ENCODE data around the gene HSPA1B.

The HSPA1B gene

DNA sequence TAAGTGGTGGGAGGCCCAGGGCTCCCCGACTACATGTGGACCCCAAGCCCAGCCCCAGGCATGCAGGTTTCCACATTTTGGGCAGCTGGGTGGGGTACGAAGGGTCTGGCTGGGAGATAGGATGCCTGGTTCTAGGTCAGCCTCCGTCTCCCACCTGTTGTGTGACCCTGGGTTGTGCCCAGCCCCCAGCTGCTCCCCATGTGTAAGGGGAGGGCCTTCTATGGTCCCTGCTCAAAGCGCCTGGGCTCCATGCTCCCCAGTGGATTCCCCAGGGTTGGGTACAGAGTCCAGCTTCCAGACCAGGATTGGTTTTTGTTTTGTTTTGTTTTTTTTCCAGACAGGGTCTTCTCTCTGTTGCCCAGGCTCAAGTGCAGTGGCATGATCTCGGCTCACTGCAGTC is 49.3 kb upstream of the HSPA1B start:
- H3K27ac ChIP-seq (ENCODE audit: extremely low read depth, low read depth, low read length), result no peak overlapping the region
- peaks cover 2 to 51% of the 10 kb centered on the region in 2 experiments; a peak in 2 of 3 replicates for H3K36me3 ChIP-seq (ENCODE audit: control insufficient read depth in 2 of 2, insufficient read depth in 1 of 2, low read length in 2 of 2)
- ChIA-PET POLR2A (interaction anchor here (0.6 to 3.3 kb wide), 11 partner anchors 10 to 353 kb away, joined by 3 to 38 read pairs (median 4); partner anchors contain the start of genes DDAH2, HSPA1A, HSPA1B and HSPA1L), CTCF (interaction anchor here (0.6 to 7.5 kb wide), 6 partner anchors 9 to 174 kb away, joined by 3 to 50 read pairs (median 5); partner anchors contain the start of genes LSM2 and VARS1)
- TF ChIP-seq GLIS2 (tag by site-specific recombination; IDR thresholded peaks at IDR 0.05) (peak; percentile 10; the same call in 1 of the 2 replicates), ZNF776 (tag by site-specific recombination; IDR thresholded peaks at IDR 0.05; ENCODE audit: borderline replicate concordance) (no peak), SCRT2 (tag by site-specific recombination; IDR thresholded peaks at IDR 0.05) (peak; percentile 61), ZNF248 (tag by site-specific recombination; IDR thresholded peaks at IDR 0.05) (no peak), MZF1 (tag by site-specific recombination; IDR thresholded peaks at IDR 0.05; ENCODE audit: borderline replicate concordance) (no peak), HOXC10 (CRISPR knock-in tag; IDR thresholded peaks at IDR 0.05) (no peak), ZNF19 (tag by site-specific recombination; IDR thresholded peaks at IDR 0.05; ENCODE audit: low read depth) (no peak), ZNF214 (tag by site-specific recombination; IDR thresholded peaks at IDR 0.05; ENCODE audit: borderline replicate concordance) (no peak), ZNF623 (tag by site-specific recombination; IDR thresholded peaks at IDR 0.05) (no peak), YY2 (tag by site-specific recombination; IDR thresholded peaks at IDR 0.05) (no peak), ZNF48 (tag by site-specific recombination; IDR thresholded peaks at IDR 0.05) (no peak), ZNF433 (tag by site-specific recombination; IDR thresholded peaks at IDR 0.05; ENCODE audit: low read depth) (no peak), ZNF549 (tag by site-specific recombination; IDR thresholded peaks at IDR 0.05) (no peak), ZNF157 (tag by site-specific recombination; IDR thresholded peaks at IDR 0.05) (no peak)
- TF ChIP-seq, protein P1, sequence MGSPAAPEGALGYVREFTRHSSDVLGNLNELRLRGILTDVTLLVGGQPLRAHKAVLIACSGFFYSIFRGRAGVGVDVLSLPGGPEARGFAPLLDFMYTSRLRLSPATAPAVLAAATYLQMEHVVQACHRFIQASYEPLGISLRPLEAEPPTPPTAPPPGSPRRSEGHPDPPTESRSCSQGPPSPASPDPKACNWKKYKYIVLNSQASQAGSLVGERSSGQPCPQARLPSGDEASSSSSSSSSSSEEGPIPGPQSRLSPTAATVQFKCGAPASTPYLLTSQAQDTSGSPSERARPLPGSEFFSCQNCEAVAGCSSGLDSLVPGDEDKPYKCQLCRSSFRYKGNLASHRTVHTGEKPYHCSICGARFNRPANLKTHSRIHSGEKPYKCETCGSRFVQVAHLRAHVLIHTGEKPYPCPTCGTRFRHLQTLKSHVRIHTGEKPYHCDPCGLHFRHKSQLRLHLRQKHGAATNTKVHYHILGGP (tag by site-specific recombination; IDR thresholded peaks at IDR 0.05), result no peak
- H3K9me3 ChIP-seq (ENCODE audit: control insufficient read depth, insufficient read depth, low read depth, low read length), result no peaks in the 10 kb centered on the region
- H3K4me3 ChIP-seq (ENCODE audit: low read depth, low read length), result no peak overlapping the region
- H3K4me1 ChIP-seq (ENCODE audit: control insufficient read depth, insufficient read depth, low read length), result peaks cover 4% of the 10 kb centered on the region

DNA sequence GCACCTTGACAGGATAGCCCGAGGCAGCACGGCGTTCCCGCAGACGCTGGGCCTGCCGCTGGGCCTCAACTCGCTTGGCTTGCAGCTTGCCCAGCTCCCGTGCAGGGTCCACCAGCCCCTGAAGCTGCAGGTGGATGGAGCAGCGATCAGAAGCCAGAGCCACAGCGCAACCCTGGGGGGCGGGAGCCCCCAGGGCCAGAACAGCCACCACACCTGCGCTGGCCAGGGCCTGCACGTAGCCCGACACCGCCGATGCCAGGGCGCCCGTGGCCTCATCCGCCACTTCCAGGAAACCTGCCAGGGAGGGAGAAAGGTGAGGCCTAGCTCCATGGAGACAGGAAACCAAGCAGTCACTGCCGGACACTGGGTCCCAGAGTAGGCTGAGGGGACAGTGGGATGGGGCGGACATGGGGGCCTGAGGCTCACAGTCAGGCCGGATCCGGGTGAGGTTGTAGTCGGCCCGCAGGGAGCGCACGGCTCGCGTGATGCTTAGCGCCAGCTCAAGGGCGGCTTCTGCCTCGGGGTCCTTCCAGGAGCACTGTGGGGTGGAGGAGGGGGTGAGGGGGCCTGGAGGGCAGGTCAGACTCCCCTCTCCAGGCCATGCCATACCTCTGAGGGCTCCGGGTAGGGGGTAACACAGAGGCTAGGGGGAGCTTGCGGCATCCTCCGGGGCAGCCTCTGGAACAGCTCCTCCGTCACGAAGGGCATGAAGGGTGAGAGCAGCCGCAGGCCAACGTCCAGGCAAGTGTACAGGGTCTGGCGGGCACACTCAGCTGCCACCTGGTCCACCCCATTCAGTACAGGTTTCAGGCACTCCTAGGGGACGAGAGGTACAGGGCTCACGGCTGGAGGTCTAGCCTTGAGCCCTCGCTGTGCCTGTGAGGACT is 48.3 kb upstream of the HSPA1B start:
- Histone ChIP-seq H3K4me3 (ENCODE audit: low read depth, low read length) (no peak overlapping the region), H3K27ac (ENCODE audit: extremely low read depth, low read depth, low read length) (no peak overlapping the region), H3K9me3 (ENCODE audit: control insufficient read depth, insufficient read depth, low read depth, low read length) (no peaks in the 10 kb centered on the region), H3K4me1 (ENCODE audit: control insufficient read depth, insufficient read depth, low read length) (peaks cover 4% of the 10 kb centered on the region), H3K36me3 (ENCODE audit: control insufficient read depth in 2 of 2, insufficient read depth in 1 of 2, low read length in 2 of 2) (peaks cover 3 to 57% of the 10 kb centered on the region in 2 experiments; a peak in 2 of 3 replicates)
- CTCF ChIA-PET, result interaction anchor here (0.6 to 7.5 kb wide), 5 partner anchors 10 to 34 kb away, joined by 3 to 50 read pairs (median 5); partner anchors contain the start of genes LSM2 and SAPCD1
- POLR2A ChIA-PET, result interaction anchor here (0.9 to 3.3 kb wide), 5 partner anchors 9 to 84 kb away, joined by 3 to 38 read pairs (median 9); partner anchors contain the start of genes HSPA1B, LSM2, NEU1 and VARS1
- TF ChIP-seq ZNF600 (tag by site-specific recombination; IDR thresholded peaks at IDR 0.05) (0 out of 2 replicates have a peak, but pooled peaks have one; percentile 28), ZBTB7A (tag by site-specific recombination; IDR thresholded peaks at IDR 0.05; ENCODE audit: low read depth) (no peak)

DNA sequence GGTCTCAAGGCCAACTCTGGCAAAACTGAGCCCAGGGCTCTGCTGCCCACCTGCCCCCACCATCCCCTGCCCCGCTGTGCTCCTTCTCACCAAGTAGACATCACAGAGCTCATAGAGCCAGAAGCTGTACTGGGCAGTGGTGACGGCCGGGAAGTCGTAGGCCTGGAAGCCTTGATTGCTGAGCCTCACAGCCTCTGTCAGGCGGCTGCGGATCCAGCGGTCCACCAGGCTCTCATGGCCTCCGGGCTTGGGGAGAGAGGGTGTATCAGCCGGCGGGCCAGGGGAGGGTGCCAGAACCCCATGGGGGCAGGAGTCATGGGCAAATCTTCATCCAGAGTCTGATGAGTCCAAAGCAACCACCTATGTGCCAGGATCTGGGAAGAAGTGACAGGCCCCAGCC is 47.6 kb upstream of the HSPA1B start:
- Histone ChIP-seq H3K4me3 (ENCODE audit: low read depth, low read length) (no peak overlapping the region), H3K9me3 (ENCODE audit: control insufficient read depth, insufficient read depth, low read depth, low read length) (no peaks in the 10 kb centered on the region), H3K36me3 (ENCODE audit: control insufficient read depth in 2 of 2, insufficient read depth in 1 of 2, low read length in 2 of 2) (peaks cover 3 to 64% of the 10 kb centered on the region in 2 experiments; a peak in 2 of 3 replicates), H3K27ac (ENCODE audit: extremely low read depth, low read depth, low read length) (no peak overlapping the region), H3K4me1 (ENCODE audit: control insufficient read depth, insufficient read depth, low read length) (peaks cover 4% of the 10 kb centered on the region)
- POLR2A ChIA-PET, result interaction anchor here (0.6 to 2.4 kb wide), 4 partner anchors 27 to 233 kb away, joined by 3 to 17 read pairs (median 3); partner anchors contain the start of genes HSPA1B, LSM2, NEU1 and NFKBIL1
- CTCF ChIA-PET, result interaction anchor here (0.7 to 7.5 kb wide), 4 partner anchors 11 to 81 kb away, joined by 3 to 50 read pairs (median 16); partner anchors contain the start of gene SAPCD1
- TF ChIP-seq ZNF629 (tag by site-specific recombination; IDR thresholded peaks at IDR 0.05) (no peak), HOXC10 (CRISPR knock-in tag; IDR thresholded peaks at IDR 0.05) (no peak), ZNF202 (tag by site-specific recombination; IDR thresholded peaks at IDR 0.05; ENCODE audit: borderline replicate concordance) (no peak), ZNF302 (tag by site-specific recombination; IDR thresholded peaks at IDR 0.05; ENCODE audit: low read depth) (no peak), OVOL3 (tag by site-specific recombination; IDR thresholded peaks at IDR 0.05) (no peak), ZNF621 (tag by site-specific recombination; IDR thresholded peaks at IDR 0.05) (no peak), ZNF600 (tag by site-specific recombination; IDR thresholded peaks at IDR 0.05) (no peak), ZNF529 (tag by site-specific recombination; IDR thresholded peaks at IDR 0.05; ENCODE audit: insufficient replicate concordance) (no peak)
- TF ChIP-seq, protein P2, sequence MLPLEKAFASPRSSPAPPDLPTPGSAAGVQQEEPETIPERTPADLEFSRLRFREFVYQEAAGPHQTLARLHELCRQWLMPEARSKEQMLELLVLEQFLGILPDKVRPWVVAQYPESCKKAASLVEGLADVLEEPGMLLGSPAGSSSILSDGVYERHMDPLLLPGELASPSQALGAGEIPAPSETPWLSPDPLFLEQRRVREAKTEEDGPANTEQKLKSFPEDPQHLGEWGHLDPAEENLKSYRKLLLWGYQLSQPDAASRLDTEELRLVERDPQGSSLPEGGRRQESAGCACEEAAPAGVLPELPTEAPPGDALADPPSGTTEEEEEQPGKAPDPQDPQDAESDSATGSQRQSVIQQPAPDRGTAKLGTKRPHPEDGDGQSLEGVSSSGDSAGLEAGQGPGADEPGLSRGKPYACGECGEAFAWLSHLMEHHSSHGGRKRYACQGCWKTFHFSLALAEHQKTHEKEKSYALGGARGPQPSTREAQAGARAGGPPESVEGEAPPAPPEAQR (tag by site-specific recombination; IDR thresholded peaks at IDR 0.05), result no peak
- TF ChIP-seq, protein P3, sequence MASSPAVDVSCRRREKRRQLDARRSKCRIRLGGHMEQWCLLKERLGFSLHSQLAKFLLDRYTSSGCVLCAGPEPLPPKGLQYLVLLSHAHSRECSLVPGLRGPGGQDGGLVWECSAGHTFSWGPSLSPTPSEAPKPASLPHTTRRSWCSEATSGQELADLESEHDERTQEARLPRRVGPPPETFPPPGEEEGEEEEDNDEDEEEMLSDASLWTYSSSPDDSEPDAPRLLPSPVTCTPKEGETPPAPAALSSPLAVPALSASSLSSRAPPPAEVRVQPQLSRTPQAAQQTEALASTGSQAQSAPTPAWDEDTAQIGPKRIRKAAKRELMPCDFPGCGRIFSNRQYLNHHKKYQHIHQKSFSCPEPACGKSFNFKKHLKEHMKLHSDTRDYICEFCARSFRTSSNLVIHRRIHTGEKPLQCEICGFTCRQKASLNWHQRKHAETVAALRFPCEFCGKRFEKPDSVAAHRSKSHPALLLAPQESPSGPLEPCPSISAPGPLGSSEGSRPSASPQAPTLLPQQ (tag by site-specific recombination; IDR thresholded peaks at IDR 0.05), result no peak
